Ramos (cell line): ENCODE data around the gene SLC38A5.
"Not testable (repeated sequence)": the region's sequence is repeated elsewhere in the genome, so short reads cannot be mapped to it uniquely, and the experiment has no call there.

Source experiments
- in situ Hi-C: fragments of 300-500 bp; cut with MboI; formaldehyde crosslinking; loops from one replicate; pipeline ENCODE4 v1.14.3; 2022; ENCODE audit warnings: low sequenced_read_pairs; ENCODE audit not compliant: unreplicated experiment

SLC38A5 gene

GRCh38 chrX:48427027-48427716 lies 42.9 kb downstream of the SLC38A5 start:
- in situ Hi-C loops = loop anchor here (25.0 kb wide), 1 partner anchor 165 kb away; the partner anchor contains the start of gene SSX1

GRCh38 chrX:48411860-48412259 lies 58.2 kb downstream of the SLC38A5 start, which contains the start of gene SSX4B:
Gene SSX4B, minus strand, starts transcription at chrX:48411960. Its CDS starts 588 bp downstream, at chrX:48411372.
- in situ Hi-C loops = not testable (repeated sequence)
